ENCODE results near the gene NECTIN4. TPM values are rescaled to one million over a fixed set of nuclear protein-coding genes. Genes with fewer than 3 reads are reported as not detected.
"Not testable (repeated sequence)": the region's sequence is repeated elsewhere in the genome, so short reads cannot be mapped to it uniquely, and the experiment has no call there.

NECTIN4 gene
- total RNA-seq (2014; rRNA removed; shearing (Covaris generic)): 8.6 and 10.4 TPM in 2 replicates

GRCh38 chr1:161089251-161089924 lies at the start of gene NECTIN4:
TSS of gene NECTIN4 (minus strand) at chr1:161089558. CDS start at chr1:161089296, 262 bp downstream.
- DNase-seq (ENCODE audit: low spot score): peak; percentile 78

GRCh38 chr1:161138431-161138830 lies 49.1 kb upstream of the NECTIN4 start:
- no peak for DNase-seq (ENCODE audit: low spot score)

- no peak for DNase-seq (ENCODE audit: low spot score)
Measured at GRCh38 chr1:161137881-161138280, 48.5 kb upstream of the NECTIN4 start.

GRCh38 chr1:161133220-161133740 lies 43.9 kb upstream of the NECTIN4 start:
- DNase-seq (ENCODE audit: low spot score): no peak

GRCh38 chr1:161132410-161133219 lies 43.3 kb upstream of the NECTIN4 start, which contains the start of gene DEDD:
TSS of gene DEDD (minus strand) at chr1:161132667. CDS start at chr1:161124462, 8,205 bp downstream.
- DNase-seq (ENCODE audit: low spot score): peak; percentile 90

GRCh38 chr1:161131523-161132409 lies 42.4 kb upstream of the NECTIN4 start:
- peak; percentile 15 for DNase-seq (ENCODE audit: low spot score)

GRCh38 chr1:161130266-161130665 lies 40.9 kb upstream of the NECTIN4 start:
- DNase-seq (ENCODE audit: low spot score): no peak

GRCh38 chr1:161128591-161129420 lies 39.4 kb upstream of the NECTIN4 start:
- no peak for DNase-seq (ENCODE audit: low spot score)

- DNase-seq (ENCODE audit: low spot score): no peak
Measured at GRCh38 chr1:161127649-161128048, 38.3 kb upstream of the NECTIN4 start.

- no peak for DNase-seq (ENCODE audit: low spot score)
Measured at GRCh38 chr1:161122967-161123366, 33.6 kb upstream of the NECTIN4 start.

GRCh38 chr1:161121834-161122233 lies 32.5 kb upstream of the NECTIN4 start:
- no peak for DNase-seq (ENCODE audit: low spot score)

GRCh38 chr1:161121042-161121650 lies 31.8 kb upstream of the NECTIN4 start:
- no peak for DNase-seq (ENCODE audit: low spot score)

GRCh38 chr1:161119092-161119903 lies 29.9 kb upstream of the NECTIN4 start:
- peak; percentile 78 for DNase-seq (ENCODE audit: low spot score)

GRCh38 chr1:161117759-161118581 lies 28.6 kb upstream of the NECTIN4 start, which contains the start of the genes NIT1 and PFDN2:
TSS of gene NIT1 (plus strand) at chr1:161118105. CDS start at chr1:161118177, 72 bp downstream.
TSS of gene PFDN2 (minus strand) at chr1:161118037. CDS start at chr1:161118026, 11 bp downstream.
- DNase-seq (ENCODE audit: low spot score): peak; percentile 85

GRCh38 chr1:161115961-161116360 lies 26.6 kb upstream of the NECTIN4 start:
- not testable (repeated sequence) for DNase-seq (ENCODE audit: low spot score)

GRCh38 chr1:161115132-161115711 lies 25.9 kb upstream of the NECTIN4 start:
- peak; percentile 29 for DNase-seq (ENCODE audit: low spot score)

- no peak for DNase-seq (ENCODE audit: low spot score)
Measured at GRCh38 chr1:161114556-161114955, 25.2 kb upstream of the NECTIN4 start.

- no peak for DNase-seq (ENCODE audit: low spot score)
Measured at GRCh38 chr1:161113915-161114314, 24.6 kb upstream of the NECTIN4 start.

Measured in HT-29 (cell line).